ENCODE results near the gene DCAKD. TPM values are rescaled to one million over a fixed set of nuclear protein-coding genes. Genes with fewer than 3 reads are reported as not detected.

The DCAKD gene
- total RNA-seq, 1 experiment from 2014 or later: 48.3 TPM

- H3K4me1 ChIP-seq (ENCODE audit: insufficient read depth, low read length): no peaks in the 10 kb centered on the region
- no peak overlapping the region for H2BK120ac ChIP-seq (ENCODE audit: low read depth, low read length, poor library complexity, severe bottlenecking)
- H2BK20ac ChIP-seq (ENCODE audit: low read depth, low read length, poor library complexity, severe bottlenecking): no peak overlapping the region
- peaks cover 14 to 23% of the 10 kb centered on the region in 2 experiments for H3K4me1 Mint-ChIP-seq
- no peak overlapping the region for H3K23ac ChIP-seq (ENCODE audit: insufficient read length, low read depth, low read length)
- H3K14ac ChIP-seq (ENCODE audit: insufficient read depth, low read length): no peak overlapping the region
- H3K9me3 ChIP-seq (ENCODE audit: control insufficient read depth, low read depth, low read length): no peaks in the 10 kb centered on the region
- no peak overlapping the region for H4K91ac ChIP-seq (ENCODE audit: insufficient read length, low read depth, low read length)
- H3K27ac Mint-ChIP-seq: no peak overlapping the region
- no peak for TF ChIP-seq CTCF (conservative IDR thresholded peaks at IDR 0.05)
- no peak overlapping the region for H3T11ph ChIP-seq (ENCODE audit: low read length)
- no peak overlapping the region for H2BK15ac ChIP-seq (ENCODE audit: low read depth, low read length)
- no CpG with 5 or more reads among the region's 11 CpGs for WGBS (ENCODE audit: extremely low coverage, insufficient read length, low lambda C conversion rate)
- H3K23me2 ChIP-seq (ENCODE audit: insufficient read length, low read depth, low read length, poor library complexity, severe bottlenecking): no peaks in the 10 kb centered on the region
- H3K4me3 Mint-ChIP-seq: no peak overlapping the region
- peaks cover 7 to 11% of the 10 kb centered on the region in 2 experiments; a peak in 4 of 5 replicates for H3K9me3 Mint-ChIP-seq
- no peak overlapping the region for H3K18ac ChIP-seq (ENCODE audit: insufficient read length, low read depth, low read length)
- no peak overlapping the region for H3K56ac ChIP-seq (ENCODE audit: insufficient read length, low read depth, low read length)
- H4K5ac ChIP-seq (ENCODE audit: insufficient read length, low read depth, low read length): no peak overlapping the region
- no peak overlapping the region for H2AFZ ChIP-seq (ENCODE audit: low read length)
- no peak overlapping the region for H3K9ac ChIP-seq (ENCODE audit: extremely low read depth, insufficient read length, low read length)
- H3K79me2 ChIP-seq (ENCODE audit: insufficient read depth, low read length): no peaks in the 10 kb centered on the region
- no peaks in the 10 kb centered on the region for H4K20me1 ChIP-seq (ENCODE audit: control insufficient read depth, insufficient read depth, insufficient read length)
- no peak overlapping the region for H4K8ac ChIP-seq (replicated peaks; ENCODE audit: insufficient read length, low read depth, low read length)
- DNase-seq: no peak
- H2BK12ac ChIP-seq (ENCODE audit: insufficient read length, low read depth, low read length): no peak overlapping the region
- no peak overlapping the region for H2AK5ac ChIP-seq (ENCODE audit: insufficient read length, low read length)
- H3K27me3 Mint-ChIP-seq (ENCODE audit: low read depth): peaks cover 25% of the 10 kb centered on the region
- no peaks in the 10 kb centered on the region for H3K79me1 ChIP-seq (ENCODE audit: insufficient read depth, low read depth, low read length, poor library complexity, severe bottlenecking)
- H2BK5ac ChIP-seq (ENCODE audit: insufficient read length, low read length): no peak overlapping the region
- no peak overlapping the region for H3K4ac ChIP-seq (ENCODE audit: low read depth, low read length)
- H3K4me2 ChIP-seq (ENCODE audit: insufficient read depth, insufficient read length, low read length): no peak overlapping the region
- no peak overlapping the region for H3K27ac ChIP-seq (ENCODE audit: insufficient read length, low read depth, low read length)
- H3K27me3 ChIP-seq (ENCODE audit: insufficient read depth, low read length): no peaks in the 10 kb centered on the region; the same call in 1 of the 2 replicates
- no peaks in the 10 kb centered on the region; a peak in 2 of 7 replicates for H3K36me3 Mint-ChIP-seq (ENCODE audit: insufficient read depth in 1 of 3, low read depth in 3 of 3)
Observed at GRCh38 chr17:44995436-44996001, 55.9 kb downstream of the DCAKD start.

Measured in H9 (cell line).